Spinal cord (tissue), 10 donors: Measurements from ENCODE around the gene LRP1B. TPM values are rescaled to one million over a fixed set of nuclear protein-coding genes. Genes with fewer than 3 reads are reported as not detected.

ENCODE experiments used
- DNase-seq, 6 donors: peaks; one replicate each; pipeline versions ENCODE4 v3.0.0 to v3.0.0-alpha.2; 2013 to 2015; ENCODE audit warnings: low spot score in 6 of 6, low read depth in 4 of 6
- H3K27ac ChIP-seq: one replicate; pipeline ENCODE4 v1.5.1; 2013; ENCODE audit warnings: low read depth, low read length, control low read depth
- H3K27me3 ChIP-seq: one replicate; pipeline ENCODE4 v1.6.1; 2013; ENCODE audit warnings: low read length; ENCODE audit not compliant: control insufficient read depth, insufficient read depth
- H3K36me3 ChIP-seq: one replicate; pipeline ENCODE4 v1.6.1; 2013; ENCODE audit warnings: low read length; ENCODE audit not compliant: control insufficient read depth, insufficient read depth
- H3K4me1 ChIP-seq: one replicate; pipeline ENCODE4 v1.6.1; 2013; ENCODE audit warnings: low read length; ENCODE audit not compliant: control insufficient read depth, insufficient read depth
- H3K4me3 ChIP-seq: one replicate; pipeline ENCODE4 v1.5.1; 2013; ENCODE audit warnings: low read depth, low read length, control low read depth
- H3K9me3 ChIP-seq: one replicate; pipeline ENCODE4 v1.6.1; 2013; ENCODE audit warnings: low read length; ENCODE audit not compliant: control insufficient read depth, insufficient read depth
- WGBS: methylation state at CpG from one replicate; pipeline ENCODE4 v1.1.5; 2013; ENCODE audit warnings: missing lambda C conversion rate; ENCODE audit not compliant: insufficient coverage; 5-methylcytosine and 5-hydroxymethylcytosine counted together
- polyA plus RNA-seq, 2 donors: library from polyadenylated mRNA; unstranded; fragments of 120-200 nt; gene quantifications; one replicate each; pipeline ENCODE4 v1.2.1, GENCODE V29; 2013; ENCODE audit not compliant: insufficient read length in 2 of 2
- total RNA-seq, 2 donors: library from RNA; depleted of rRNA in 1 of 2; stranded (reverse); fragments of 120-200 nt in 1 of 2; fragments of >200 nt in 1 of 2; gene quantifications; one replicate each; pipeline versions ENCODE4 v1.2.3 to v1.2.4, GENCODE V29; 2013 to 2014
- donor health status: healthy.

Gene LRP1B
- total and polyA plus RNA-seq, 4 donors = 22.1 to 70.2 (median 32.1) TPM

DNA sequence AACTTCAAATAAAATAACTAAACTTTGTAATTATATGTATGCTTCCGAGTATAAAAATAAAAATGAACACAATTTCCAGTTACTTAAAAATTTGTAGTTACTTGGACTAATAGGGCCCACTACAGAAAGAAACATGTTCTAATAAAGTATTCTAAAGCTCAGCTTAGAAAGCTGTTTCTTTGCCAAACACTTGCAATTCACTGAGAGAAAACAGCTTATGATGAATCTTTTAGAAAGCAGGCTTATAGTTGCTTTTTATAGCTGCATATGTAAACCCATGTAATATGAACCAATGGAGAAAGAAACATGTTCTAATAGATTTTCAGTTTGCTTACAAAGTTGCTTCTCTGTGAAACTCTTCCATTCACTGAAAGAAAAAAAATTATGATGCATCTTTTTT lies 766.0 kb downstream of the LRP1B start:
- peak in 1 of 6 donors; percentile 24 for DNase-seq
- no CpG with 5 or more reads among the region's 1 CpG for WGBS

DNA sequence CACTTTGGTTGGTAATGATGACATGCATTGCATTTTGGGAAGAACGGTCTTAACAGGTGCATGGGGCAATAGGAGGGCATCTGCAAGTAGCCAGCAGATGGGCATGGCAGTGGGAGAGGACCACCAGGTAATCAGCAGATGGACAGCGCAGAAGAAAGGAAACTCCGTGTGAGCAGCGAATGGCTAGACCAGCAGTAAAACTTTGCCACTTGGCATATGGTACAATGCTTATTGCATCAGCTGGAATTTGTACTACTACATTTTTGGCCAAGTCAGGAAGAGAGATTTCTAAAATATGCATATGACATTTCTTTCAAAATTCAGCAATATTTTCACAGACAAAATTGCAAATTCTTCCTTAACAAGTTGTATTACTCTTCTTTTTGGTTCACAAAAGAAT lies 768.5 kb downstream of the LRP1B start:
- WGBS = 68% methylated on average over 3 of the region's 4 CpGs
- Histone ChIP-seq H3K9me3 (no peaks in the 10 kb centered on the region), H3K27me3 (no peaks in the 10 kb centered on the region), H3K27ac (no peak overlapping the region), H3K4me1 (no peaks in the 10 kb centered on the region), H3K36me3 (no peaks in the 10 kb centered on the region), H3K4me3 (no peak overlapping the region)
- peak in 1 of 6 donors; percentile 7 for DNase-seq

More for the DNA sequence above, 766.0 kb downstream of the LRP1B start:
- H3K4me1 ChIP-seq = no peaks in the 10 kb centered on the region
- H3K4me3 ChIP-seq = no peak overlapping the region
- H3K36me3 ChIP-seq = no peaks in the 10 kb centered on the region
- no peaks in the 10 kb centered on the region for H3K27me3 ChIP-seq
- no peaks in the 10 kb centered on the region for H3K9me3 ChIP-seq
- H3K27ac ChIP-seq = no peak overlapping the region

DNA sequence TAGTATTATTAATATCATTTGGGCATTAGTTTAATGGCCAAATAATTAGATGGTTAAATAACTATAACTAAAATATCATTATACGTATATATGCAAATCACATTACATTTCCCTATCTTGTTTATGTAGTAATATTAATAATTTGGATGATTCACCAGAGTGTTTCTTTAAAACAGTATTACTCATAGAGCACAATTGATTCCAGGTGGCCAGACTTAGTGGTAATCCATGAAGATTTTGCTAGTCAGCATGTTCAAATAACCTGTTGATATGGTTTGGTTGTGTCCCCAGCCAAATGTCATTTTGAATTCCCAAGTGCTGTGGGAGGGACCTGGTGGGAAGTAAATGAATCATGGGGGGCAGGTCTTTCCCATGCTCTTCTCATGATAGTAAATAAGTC lies 782.3 kb downstream of the LRP1B start:
- H3K4me1 ChIP-seq = no peaks in the 10 kb centered on the region
- no peaks in the 10 kb centered on the region for H3K27me3 ChIP-seq
- no peak overlapping the region for H3K27ac ChIP-seq
- WGBS = no CpG with 5 or more reads among the region's 1 CpG
- H3K4me3 ChIP-seq = no peak overlapping the region
- no peaks in the 10 kb centered on the region for H3K36me3 ChIP-seq
- H3K9me3 ChIP-seq = no peaks in the 10 kb centered on the region
- no peak for DNase-seq

DNA sequence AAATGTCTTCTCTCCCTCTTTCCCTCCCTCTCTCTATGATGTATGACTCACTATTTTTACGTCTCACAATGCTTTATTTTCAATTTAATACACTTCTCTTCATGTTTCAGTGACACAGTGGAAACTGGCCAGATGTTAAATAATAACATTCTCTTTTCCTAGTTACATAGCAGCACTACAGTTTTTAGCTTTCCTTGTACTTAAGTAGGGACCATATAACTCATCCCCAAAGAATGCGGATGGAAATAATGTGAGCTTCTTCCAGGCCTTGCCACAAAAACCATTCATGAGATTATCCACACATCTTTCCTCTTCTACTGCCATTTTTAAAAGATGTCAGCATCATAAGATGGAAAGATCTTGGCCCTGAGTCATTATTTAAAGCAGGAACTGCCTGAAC lies 789.4 kb downstream of the LRP1B start:
- 57% methylated on average over 1 of the region's 2 CpGs for WGBS
- peak in 1 of 6 donors; percentile 3 for DNase-seq
- H3K4me3 ChIP-seq = no peak overlapping the region
- H3K36me3 ChIP-seq = no peaks in the 10 kb centered on the region
- H3K4me1 ChIP-seq = no peaks in the 10 kb centered on the region
- H3K27ac ChIP-seq = no peak overlapping the region
- no peaks in the 10 kb centered on the region for H3K27me3 ChIP-seq
- H3K9me3 ChIP-seq = no peaks in the 10 kb centered on the region

DNA sequence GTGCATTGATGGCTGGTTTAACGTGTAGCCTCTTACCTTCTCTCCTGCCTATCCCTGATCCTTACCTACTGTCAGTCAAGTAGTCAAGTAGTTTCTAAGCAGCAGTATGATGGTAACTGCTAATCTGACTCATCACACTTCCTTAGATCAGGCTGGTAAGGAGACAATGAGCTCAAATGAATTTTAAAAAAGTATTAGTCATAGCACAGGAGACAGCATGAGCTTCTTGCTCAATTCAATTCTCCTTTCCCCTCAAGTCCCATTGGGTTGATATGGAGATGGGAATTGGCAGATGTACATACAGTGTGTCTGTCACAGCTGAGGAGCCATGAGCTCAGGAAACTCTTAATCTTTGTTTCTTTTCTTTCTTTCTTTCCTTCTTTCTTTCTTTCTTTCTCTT lies 799.7 kb downstream of the LRP1B start:
- H3K9me3 ChIP-seq = no peaks in the 10 kb centered on the region
- no peaks in the 10 kb centered on the region for H3K4me1 ChIP-seq
- H3K27me3 ChIP-seq = no peaks in the 10 kb centered on the region
- H3K27ac ChIP-seq = no peak overlapping the region
- H3K36me3 ChIP-seq = no peaks in the 10 kb centered on the region
- WGBS = no CpG with 5 or more reads among the region's 1 CpG
- no peak overlapping the region for H3K4me3 ChIP-seq
- DNase-seq = no peak

DNA sequence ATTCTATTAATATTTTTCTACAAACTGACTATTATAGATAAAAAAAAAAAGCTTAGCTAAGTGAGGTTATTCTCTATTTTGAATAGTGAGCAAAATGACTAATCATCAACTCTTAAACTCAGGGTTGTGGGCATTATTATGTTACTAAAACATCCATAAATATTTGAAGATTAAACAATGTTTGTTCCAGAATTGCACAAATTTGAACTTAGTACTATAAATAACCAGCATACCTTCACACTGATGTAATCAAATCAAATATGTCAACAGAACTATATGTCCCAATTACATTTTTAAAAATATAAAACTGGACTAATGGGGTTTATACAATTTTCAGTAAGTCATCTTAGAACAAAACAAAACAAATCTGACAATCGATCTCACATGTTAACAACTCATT lies 800.9 kb downstream of the LRP1B start:
- WGBS = no CpG with 5 or more reads among the region's 1 CpG
- H3K4me1 ChIP-seq = no peaks in the 10 kb centered on the region
- H3K27me3 ChIP-seq = no peaks in the 10 kb centered on the region
- no peak overlapping the region for H3K4me3 ChIP-seq
- no peak overlapping the region for H3K27ac ChIP-seq
- H3K36me3 ChIP-seq = no peaks in the 10 kb centered on the region
- H3K9me3 ChIP-seq = no peaks in the 10 kb centered on the region
- no peak for DNase-seq

DNA sequence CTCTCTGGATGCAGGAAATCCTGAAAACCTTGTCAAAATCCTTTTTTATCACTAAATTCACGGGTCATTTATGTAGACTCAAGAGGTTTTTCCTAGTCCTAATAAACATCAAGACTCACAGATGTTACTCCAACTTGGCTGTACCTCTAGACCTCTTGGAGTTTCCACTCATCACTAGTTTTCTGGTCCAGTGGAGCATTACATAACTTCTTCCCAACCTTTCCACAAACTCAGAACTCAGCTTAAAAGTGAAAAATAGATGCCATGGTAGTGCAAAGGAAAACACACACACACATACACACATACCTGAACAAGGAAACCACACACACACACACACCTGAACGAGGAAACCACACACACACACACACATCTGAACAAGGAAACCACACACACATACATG lies 807.2 kb downstream of the LRP1B start:
- no peaks in the 10 kb centered on the region for H3K36me3 ChIP-seq
- H3K9me3 ChIP-seq = no peaks in the 10 kb centered on the region
- no peak overlapping the region for H3K27ac ChIP-seq
- WGBS = 74% methylated on average over 2 of the region's 2 CpGs
- DNase-seq = no peak
- H3K27me3 ChIP-seq = no peaks in the 10 kb centered on the region
- H3K4me3 ChIP-seq = no peak overlapping the region
- H3K4me1 ChIP-seq = no peaks in the 10 kb centered on the region

DNA sequence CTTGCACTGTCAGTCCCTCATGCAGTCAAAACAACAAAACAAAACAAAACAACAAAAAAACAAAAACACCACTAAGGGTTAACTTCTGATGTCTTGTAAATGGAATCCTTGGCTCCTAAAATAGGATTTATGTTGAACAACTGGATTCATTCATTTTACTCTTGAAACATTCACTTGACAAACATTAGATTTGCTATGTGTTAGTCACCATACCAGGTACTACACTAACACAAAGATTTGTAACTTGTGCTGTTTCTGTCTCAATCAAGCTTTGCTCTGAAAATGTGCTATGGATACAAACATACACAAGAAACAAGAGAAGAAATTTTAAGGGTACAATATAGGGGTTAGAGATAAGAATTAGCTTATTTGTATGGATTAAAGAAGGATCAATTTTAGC lies 812.8 kb downstream of the LRP1B start:
- H3K27ac ChIP-seq = no peak overlapping the region
- no peaks in the 10 kb centered on the region for H3K9me3 ChIP-seq
- DNase-seq = no peak
- H3K27me3 ChIP-seq = no peaks in the 10 kb centered on the region
- no peaks in the 10 kb centered on the region for H3K36me3 ChIP-seq
- H3K4me3 ChIP-seq = no peak overlapping the region
- no peaks in the 10 kb centered on the region for H3K4me1 ChIP-seq

DNA sequence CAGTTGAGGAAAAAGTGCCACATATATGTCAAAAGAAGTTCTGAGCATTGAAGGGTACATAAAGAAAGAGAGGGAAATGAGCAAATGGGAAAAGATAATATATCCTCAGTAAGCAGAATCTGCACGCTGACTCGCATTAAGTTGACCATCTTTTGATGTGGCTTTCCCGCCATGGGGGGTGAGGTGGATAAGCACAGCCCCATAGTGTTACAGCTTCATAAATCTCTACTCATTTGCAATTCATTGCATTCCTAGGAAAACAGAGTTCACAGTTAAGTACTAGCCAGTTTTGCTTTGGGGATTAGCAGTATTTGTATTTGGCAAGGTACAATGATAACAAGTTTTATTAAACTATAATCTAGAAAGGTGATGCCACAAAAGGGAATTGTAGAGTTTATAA lies 814.2 kb downstream of the LRP1B start:
- no peak overlapping the region for H3K4me3 ChIP-seq
- no peaks in the 10 kb centered on the region for H3K9me3 ChIP-seq
- H3K4me1 ChIP-seq = no peaks in the 10 kb centered on the region
- no CpG with 5 or more reads among the region's 3 CpGs for WGBS
- no peaks in the 10 kb centered on the region for H3K27me3 ChIP-seq
- H3K36me3 ChIP-seq = no peaks in the 10 kb centered on the region
- H3K27ac ChIP-seq = no peak overlapping the region
- DNase-seq = peak in 2 of 6 donors; percentile 11 to 26

DNA sequence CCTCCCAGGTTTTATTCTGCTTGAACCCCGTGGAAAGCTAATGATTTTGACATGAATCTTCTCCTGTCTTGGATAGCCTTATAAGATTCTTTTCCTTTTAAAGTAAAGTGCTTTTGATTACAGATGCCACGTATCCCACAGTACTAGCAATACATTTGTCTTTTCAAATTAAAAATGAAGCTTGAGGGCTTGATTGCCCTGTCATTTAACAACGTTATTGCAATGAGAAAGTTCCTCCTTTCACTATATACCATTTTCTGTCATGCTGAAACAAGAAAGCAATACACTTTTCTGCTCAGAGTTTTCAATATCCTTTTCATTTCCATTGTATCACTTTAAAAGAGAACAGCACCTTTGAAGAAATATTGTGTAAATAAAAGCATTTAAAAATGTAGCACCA lies 814.7 kb downstream of the LRP1B start:
- H3K27me3 ChIP-seq = no peaks in the 10 kb centered on the region
- H3K36me3 ChIP-seq = no peaks in the 10 kb centered on the region
- 60% methylated on average over 1 of the region's 3 CpGs for WGBS
- H3K9me3 ChIP-seq = no peaks in the 10 kb centered on the region
- no peaks in the 10 kb centered on the region for H3K4me1 ChIP-seq
- DNase-seq = no peak
- H3K4me3 ChIP-seq = no peak overlapping the region
- H3K27ac ChIP-seq = no peak overlapping the region
